ENCODE results near the gene TLX1.
"Not testable (repeated sequence)": the region's sequence is repeated elsewhere in the genome, so short reads cannot be mapped to it uniquely, and the experiment has no call there.

TLX1 gene

GRCh38 chr10:101152316-101152715, 21.2 kb downstream of the TLX1 start:
- Histone ChIP-seq H3K36me3 (ENCODE audit: insufficient read depth, low read length) (no peaks in the 10 kb centered on the region), H3K4me3 (ENCODE audit: low read depth, low read length, poor library complexity, severe bottlenecking) (no peak overlapping the region), H3K4me1 (ENCODE audit: insufficient read depth, low read length, severe bottlenecking) (no peaks in the 10 kb centered on the region), H3F3A (ENCODE audit: insufficient read depth, low read length) (no peaks in the 10 kb centered on the region), H3K4me2 (ENCODE audit: low read length) (no peak overlapping the region), H3K9me2 (ENCODE audit: low read depth, low read length) (no peaks in the 10 kb centered on the region), H3K27me3 (ENCODE audit: insufficient read depth, low read length) (no peaks in the 10 kb centered on the region; the same call in 1 of the 2 replicates), H3K27ac (ENCODE audit: low read depth, low read length, poor library complexity, severe bottlenecking) (no peak overlapping the region), H3K9ac (ENCODE audit: low read length) (no peak overlapping the region), H3K79me2 (ENCODE audit: insufficient read depth, low read length) (no peaks in the 10 kb centered on the region), H4K20me1 (ENCODE audit: insufficient read depth, low read length) (no peaks in the 10 kb centered on the region), H2AFZ (ENCODE audit: low read length) (no peak overlapping the region), H3K9me3 (ENCODE audit: low read length) (no peaks in the 10 kb centered on the region)
- TF ChIP-seq EZH2 (IDR thresholded peaks at IDR 0.05; ENCODE audit: borderline replicate concordance, low read length) (no peak), CTCF (IDR thresholded peaks at IDR 0.05; ENCODE audit: low read length) (no peak)

- H3K27me3 ChIP-seq (ENCODE audit: insufficient read depth, low read length); H2AFZ ChIP-seq (ENCODE audit: low read length); H3K79me2 ChIP-seq (ENCODE audit: insufficient read depth, low read length); H3K4me3 ChIP-seq (ENCODE audit: low read depth, low read length, poor library complexity, severe bottlenecking); H3K36me3 ChIP-seq (ENCODE audit: insufficient read depth, low read length); H3K27ac ChIP-seq (ENCODE audit: low read depth, low read length, poor library complexity, severe bottlenecking); H4K20me1 ChIP-seq (ENCODE audit: insufficient read depth, low read length); H3K9ac ChIP-seq (ENCODE audit: low read length); H3F3A ChIP-seq (ENCODE audit: insufficient read depth, low read length); H3K4me2 ChIP-seq (ENCODE audit: low read length); H3K9me3 ChIP-seq (ENCODE audit: low read length); H3K4me1 ChIP-seq (ENCODE audit: insufficient read depth, low read length, severe bottlenecking); H3K9me2 ChIP-seq (ENCODE audit: low read depth, low read length): not testable (repeated sequence)
These were observed 23.4 kb downstream of the TLX1 start for GRCh38 chr10:101154506-101154905.

GRCh38 chr10:101155896-101156295, 24.8 kb downstream of the TLX1 start:
- Histone ChIP-seq H3K36me3 (ENCODE audit: insufficient read depth, low read length) (no peaks in the 10 kb centered on the region), H3F3A (ENCODE audit: insufficient read depth, low read length) (no peaks in the 10 kb centered on the region), H3K27ac (ENCODE audit: low read depth, low read length, poor library complexity, severe bottlenecking) (no peak overlapping the region), H2AFZ (ENCODE audit: low read length) (no peak overlapping the region), H3K4me2 (ENCODE audit: low read length) (no peak overlapping the region), H3K9me2 (ENCODE audit: low read depth, low read length) (no peaks in the 10 kb centered on the region), H3K4me1 (ENCODE audit: insufficient read depth, low read length, severe bottlenecking) (no peaks in the 10 kb centered on the region), H3K9me3 (ENCODE audit: low read length) (no peaks in the 10 kb centered on the region), H3K9ac (ENCODE audit: low read length) (no peak overlapping the region), H4K20me1 (ENCODE audit: insufficient read depth, low read length) (no peaks in the 10 kb centered on the region), H3K27me3 (ENCODE audit: insufficient read depth, low read length) (no peaks in the 10 kb centered on the region), H3K79me2 (ENCODE audit: insufficient read depth, low read length) (no peaks in the 10 kb centered on the region), H3K4me3 (ENCODE audit: low read depth, low read length, poor library complexity, severe bottlenecking) (no peak overlapping the region)
- TF ChIP-seq EZH2 (IDR thresholded peaks at IDR 0.05; ENCODE audit: borderline replicate concordance, low read length): no peak
- no peak for TF ChIP-seq CTCF (IDR thresholded peaks at IDR 0.05; ENCODE audit: low read length)

GRCh38 chr10:101157756-101158458, 26.8 kb downstream of the TLX1 start:
- H3K36me3 ChIP-seq (ENCODE audit: insufficient read depth, low read length): no peaks in the 10 kb centered on the region
- no peaks in the 10 kb centered on the region for H3K4me1 ChIP-seq (ENCODE audit: insufficient read depth, low read length, severe bottlenecking)
- no peaks in the 10 kb centered on the region for H3F3A ChIP-seq (ENCODE audit: insufficient read depth, low read length)
- no peak overlapping the region for H2AFZ ChIP-seq (ENCODE audit: low read length)
- H3K4me3 ChIP-seq (ENCODE audit: low read depth, low read length, poor library complexity, severe bottlenecking): no peak overlapping the region
- TF ChIP-seq CTCF (IDR thresholded peaks at IDR 0.05; ENCODE audit: low read length) (no peak), EZH2 (IDR thresholded peaks at IDR 0.05; ENCODE audit: borderline replicate concordance, low read length) (no peak)
- no peak overlapping the region for H3K27ac ChIP-seq (ENCODE audit: low read depth, low read length, poor library complexity, severe bottlenecking)
- H3K79me2 ChIP-seq (ENCODE audit: insufficient read depth, low read length): no peaks in the 10 kb centered on the region
- H3K9me3 ChIP-seq (ENCODE audit: low read length): no peaks in the 10 kb centered on the region
- no peaks in the 10 kb centered on the region for H3K9me2 ChIP-seq (ENCODE audit: low read depth, low read length)
- no peak overlapping the region for H3K9ac ChIP-seq (ENCODE audit: low read length)
- no peak overlapping the region for H3K4me2 ChIP-seq (ENCODE audit: low read length)
- H4K20me1 ChIP-seq (ENCODE audit: insufficient read depth, low read length): no peaks in the 10 kb centered on the region
- H3K27me3 ChIP-seq (ENCODE audit: insufficient read depth, low read length): no peaks in the 10 kb centered on the region

Measured in OCI-LY1 (cell line).